ENCODE measurements around the gene TMEM223. TPM values are rescaled to one million over a fixed set of nuclear protein-coding genes. Genes with fewer than 3 reads are reported as not detected.
"Not testable (repeated sequence)": the region's sequence is repeated elsewhere in the genome, so short reads cannot be mapped to it uniquely, and the experiment has no call there.

Gene TMEM223, protein sequence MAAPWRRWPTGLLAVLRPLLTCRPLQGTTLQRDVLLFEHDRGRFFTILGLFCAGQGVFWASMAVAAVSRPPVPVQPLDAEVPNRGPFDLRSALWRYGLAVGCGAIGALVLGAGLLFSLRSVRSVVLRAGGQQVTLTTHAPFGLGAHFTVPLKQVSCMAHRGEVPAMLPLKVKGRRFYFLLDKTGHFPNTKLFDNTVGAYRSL
- total RNA-seq: 15.9 TPM

DNA sequence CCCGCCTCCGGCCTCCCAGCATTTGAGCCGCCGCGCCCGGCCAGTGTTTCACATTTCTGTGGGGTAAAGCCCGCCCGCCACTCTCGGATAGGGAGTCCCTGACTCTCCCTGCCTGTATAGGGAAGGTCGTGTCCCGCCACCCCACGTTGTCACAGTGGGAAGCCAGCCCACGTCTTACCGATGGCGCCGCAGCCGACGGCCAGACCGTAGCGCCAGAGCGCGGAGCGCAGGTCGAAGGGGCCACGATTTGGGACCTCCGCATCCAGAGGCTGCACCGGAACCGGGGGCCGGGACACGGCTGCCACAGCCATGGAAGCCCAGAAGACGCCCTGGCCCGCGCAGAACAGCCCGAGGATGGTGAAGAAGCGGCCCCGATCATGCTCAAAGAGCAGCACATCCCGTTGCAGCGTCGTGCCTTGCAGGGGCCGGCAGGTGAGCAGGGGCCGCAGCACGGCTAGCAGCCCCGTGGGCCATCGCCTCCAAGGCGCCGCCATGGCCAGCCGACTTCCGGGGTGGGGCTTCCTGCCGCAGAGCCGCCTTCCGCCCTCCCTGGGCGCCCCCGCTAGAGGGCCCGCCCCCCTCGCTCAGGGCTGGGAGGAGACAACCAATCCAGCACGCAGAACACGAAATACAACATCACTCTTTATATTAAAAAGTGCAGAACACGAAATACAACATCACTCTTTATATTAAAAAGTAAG is at the start of gene TMEM223:
Gene TMEM223 (minus strand): TSS at position 506 of the 701 bp plus-strand sequence. CDS start 12 bp downstream, at position 494.
- peak; percentile 85 for DNase-seq

DNA sequence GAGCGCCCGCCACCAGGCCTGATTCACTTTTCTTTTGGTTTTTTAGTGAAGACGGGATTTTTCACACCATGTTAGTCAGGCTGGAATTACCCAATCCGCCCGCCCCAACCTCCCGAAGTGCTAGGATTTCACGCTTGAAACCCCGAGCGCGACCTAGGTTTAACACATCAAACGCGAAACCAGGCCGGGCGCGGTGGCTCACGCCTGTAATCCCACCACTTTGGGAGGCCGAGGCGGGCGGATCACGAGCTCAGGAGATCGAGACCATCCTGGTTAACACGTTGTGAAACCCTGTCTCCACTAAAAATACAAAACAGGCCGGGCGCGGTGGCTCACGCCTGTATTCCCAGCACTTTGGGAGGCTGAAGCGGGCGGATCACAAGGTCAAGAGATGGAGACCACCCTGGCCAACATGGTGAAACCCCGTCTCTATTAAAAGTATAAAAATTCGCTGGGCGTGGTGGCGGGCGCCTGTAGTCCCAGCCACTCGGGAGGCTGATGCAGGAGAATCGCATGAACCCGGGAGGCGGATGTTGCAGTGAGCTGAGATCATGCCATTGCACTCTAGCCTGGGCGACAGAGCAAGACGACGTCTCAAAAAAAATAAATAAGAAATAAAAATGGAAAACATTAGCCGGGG is 49.0 kb upstream of the TMEM223 start:
- not testable (repeated sequence) for DNase-seq

DNA sequence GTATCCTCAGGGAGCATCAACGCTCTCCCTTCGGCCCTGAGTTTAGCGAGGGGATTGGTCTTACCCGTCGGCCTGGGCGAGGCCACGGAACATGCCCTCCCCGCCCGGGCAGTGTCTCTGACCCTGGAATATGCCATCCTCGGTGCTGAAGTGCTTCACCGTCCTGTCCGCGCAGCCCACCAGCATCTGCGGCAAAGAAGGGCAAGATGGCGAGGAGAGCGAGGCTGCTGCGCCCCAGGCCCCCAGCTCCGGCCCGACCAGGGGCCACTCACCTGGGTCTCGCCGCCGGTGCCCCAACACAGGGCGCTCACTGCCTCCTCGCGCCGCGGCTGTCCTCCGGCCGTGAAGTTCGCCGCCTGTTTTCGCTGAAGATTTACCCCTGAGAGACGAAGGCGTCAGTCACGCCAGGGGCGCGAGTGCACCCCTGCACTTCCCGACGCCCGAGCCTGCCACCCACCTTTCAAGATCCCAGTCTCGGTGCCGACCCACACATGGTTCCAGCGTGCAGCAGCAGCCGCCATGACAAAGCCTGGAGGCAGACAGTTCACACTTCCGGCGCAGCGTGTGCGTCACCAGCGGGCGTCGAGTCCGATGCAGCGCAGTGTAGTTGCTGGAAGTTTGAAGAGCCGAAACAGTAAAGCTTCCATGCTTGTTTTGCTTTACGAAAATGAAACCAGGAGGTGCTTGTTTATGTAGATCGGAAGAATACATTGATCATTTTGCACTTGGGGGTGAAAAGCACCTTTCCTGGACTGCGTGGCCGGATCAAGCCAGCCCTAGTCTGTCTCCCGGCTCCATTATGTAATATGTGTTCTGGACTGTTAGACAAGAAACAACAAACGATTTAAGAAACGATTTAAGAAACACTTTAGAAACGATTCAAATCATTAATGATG is 47.5 kb upstream of the TMEM223 start, which contains the start of gene WDR74:
Gene WDR74 (minus strand): TSS at position 541 of the 896 bp plus-strand sequence. CDS start 20 bp downstream, at position 521.
- peak; percentile 91 for DNase-seq

DNA sequence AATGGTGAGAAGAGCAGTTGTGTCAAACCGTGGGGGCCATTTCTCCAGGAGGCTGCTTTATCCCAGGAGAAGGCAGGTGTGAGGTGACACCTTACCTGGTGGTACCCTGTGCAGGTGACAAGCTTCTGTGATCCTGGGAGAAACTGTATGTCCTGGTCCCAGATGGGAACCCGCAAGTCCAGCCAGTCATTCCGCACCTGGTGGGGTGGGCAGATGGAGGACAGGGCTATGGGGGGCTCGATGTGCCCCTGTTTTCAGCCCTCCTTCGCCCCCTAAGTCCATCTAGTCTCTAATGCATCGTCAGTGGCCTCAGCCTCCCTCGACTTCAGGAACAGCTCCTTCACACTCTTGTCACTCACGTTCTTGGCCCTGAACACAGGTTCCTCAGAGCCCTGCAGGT is 43.5 kb upstream of the TMEM223 start:
- no peak for DNase-seq

DNA sequence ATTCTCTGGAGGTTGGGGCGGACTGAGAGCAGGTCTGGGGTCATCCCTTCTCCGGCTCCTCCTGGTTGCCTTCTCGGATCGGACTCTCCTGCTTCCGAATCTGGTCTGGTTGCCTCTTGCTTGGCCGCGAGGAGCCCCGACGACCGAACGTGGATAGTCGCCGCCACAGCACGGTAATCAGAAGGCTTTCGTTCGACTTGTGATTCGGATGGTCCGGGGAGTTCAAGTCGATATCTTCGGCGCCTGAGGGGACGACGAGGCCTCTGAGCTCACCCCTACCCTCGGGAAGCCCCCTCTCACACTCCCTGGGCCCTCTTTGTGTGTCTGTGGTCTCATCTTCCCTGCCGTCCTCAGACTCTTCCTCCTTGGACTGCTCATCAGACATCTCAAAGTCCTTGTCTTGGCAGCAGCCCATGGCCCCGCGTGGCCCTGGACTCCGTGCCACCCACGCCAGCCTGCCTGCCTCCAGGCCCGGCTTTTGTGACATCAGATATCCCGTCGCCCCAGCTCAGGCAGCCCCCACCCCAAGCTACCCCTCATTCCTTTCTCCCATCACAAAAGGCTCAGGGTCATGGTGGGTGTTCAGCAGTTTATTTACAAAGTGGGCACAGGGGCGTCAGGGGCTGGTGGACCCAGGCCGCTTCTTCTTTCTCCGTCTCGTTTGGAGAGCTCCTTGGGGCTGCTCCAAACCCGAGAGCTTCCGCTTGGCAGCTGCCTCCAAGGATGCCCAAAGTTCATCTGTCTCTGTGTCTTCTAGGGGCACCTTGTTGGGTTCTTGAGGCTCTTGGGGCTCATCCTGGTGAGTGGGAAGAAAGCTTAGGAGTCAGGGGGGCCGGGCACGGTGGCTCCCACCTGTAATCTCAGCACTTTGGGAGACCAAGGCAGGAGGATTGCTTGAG is 40.8 kb upstream of the TMEM223 start, which contains the start of gene TEX54:
Gene TEX54 (minus strand): TSS at position 506 of the 899 bp plus-strand sequence.
- DNase-seq: peak; percentile 8

DNA sequence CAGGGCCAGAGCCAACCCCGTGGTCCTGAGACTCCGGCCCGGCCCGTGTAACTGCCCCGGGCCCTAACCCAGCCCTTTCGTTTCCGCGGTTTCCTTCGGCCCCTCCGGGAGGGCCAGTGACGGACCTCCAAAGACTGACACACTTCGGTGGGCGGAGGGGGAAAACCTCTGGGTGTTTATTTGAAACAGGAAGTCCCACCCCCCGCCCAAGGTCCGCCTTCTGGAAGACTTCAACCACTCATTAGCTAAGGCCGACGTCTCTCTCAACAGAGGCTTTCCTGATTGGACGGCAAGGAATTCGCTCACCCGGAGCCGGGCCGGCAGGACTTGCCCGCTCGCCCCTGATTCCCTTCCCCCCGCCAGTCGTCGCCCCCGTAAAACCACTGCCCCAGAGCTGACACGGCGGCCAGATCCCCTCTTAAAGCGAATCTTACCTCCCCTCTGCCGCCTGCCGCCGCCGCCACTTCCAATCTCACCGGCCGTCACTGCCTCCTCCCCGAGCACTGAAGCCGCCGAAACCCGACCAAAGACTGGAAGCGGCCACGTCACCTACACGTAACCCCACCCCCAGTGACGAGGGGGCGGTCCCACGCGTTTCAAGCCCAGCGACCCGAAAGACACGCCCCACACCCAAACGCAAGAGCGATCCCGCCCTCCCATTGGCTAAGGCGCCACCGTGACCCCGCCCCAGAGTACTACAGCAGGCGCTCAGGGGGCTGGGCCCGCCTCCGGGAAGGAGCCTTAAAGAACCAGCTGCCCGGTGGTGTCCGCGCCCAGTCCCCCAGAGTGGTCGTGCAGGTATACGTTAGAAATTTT is 39.9 kb upstream of the TMEM223 start, which contains the start of gene STX5:
Gene STX5 (minus strand): TSS at position 532 of the 816 bp plus-strand sequence. CDS start 808 bp downstream, outside the sequence.
- DNase-seq: peak; percentile 100

DNA sequence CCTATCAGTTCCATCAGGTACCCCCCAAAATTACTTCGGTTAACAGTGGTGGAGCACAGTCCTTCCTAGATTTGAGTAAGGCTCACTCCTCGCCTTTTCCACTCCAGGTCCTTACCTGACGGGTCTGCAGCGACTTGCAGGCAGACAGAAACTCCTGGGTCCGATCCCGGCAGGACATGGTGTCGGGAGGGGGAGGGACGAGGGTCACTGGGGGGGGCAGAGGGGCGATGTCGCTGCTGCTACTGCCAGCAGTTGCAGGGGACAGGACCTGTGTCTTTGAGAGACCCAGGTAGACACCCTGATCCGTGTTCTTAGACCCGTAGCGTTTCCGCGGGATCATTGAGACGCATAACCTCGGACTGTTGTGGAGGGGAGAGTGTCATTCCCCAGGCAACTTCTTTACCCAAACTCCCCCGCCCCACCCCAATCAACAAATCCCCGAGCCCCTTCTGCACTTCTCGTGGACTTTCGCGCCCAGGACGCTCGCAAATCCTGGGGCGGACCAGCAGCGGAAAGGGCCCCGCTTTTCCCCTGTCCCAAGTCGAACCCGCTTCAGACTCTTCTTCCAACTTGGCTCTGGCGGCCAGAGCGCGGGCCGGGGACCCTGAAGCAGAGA is 39.2 kb upstream of the TMEM223 start:
- DNase-seq: no peak

DNA sequence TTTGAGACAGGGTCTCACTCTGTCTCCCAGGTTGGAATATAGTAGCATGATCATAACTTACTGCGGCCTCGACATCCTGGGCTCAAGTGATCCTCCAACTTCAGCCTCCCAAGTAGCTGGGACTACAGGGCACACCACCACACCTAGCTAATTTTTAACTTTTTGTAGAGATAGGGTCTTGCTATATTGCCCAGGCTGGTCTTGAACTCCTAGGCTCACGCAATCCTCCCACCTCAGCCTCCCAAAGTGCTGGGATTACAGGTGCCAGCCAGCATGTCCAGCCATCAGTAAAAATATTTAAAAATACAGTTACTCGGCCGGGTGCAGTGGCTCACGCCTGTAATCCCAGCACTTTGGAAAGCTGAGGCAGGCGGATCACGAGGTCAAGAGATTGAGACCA is 36.3 kb upstream of the TMEM223 start:
- DNase-seq: not testable (repeated sequence)

DNA sequence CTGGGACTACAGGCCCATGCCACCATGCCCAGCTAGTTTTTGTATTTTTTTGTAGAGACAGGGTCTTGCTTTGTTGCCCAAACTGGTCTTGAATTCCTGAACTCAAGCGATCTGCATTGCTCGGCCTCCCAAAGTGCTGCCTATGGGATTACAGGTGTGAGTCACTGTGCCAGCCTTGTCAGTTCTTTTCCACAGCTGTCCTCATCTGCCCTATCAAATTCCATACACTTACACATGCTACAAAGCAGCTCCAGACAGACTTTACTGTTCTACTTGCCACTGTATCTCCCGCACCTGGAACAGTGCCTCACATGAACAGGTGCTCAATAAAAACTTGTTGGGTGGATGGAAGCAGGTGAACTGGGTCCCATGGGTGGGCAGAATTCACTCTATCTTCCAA is 31.9 kb upstream of the TMEM223 start:
- DNase-seq: no peak

DNA sequence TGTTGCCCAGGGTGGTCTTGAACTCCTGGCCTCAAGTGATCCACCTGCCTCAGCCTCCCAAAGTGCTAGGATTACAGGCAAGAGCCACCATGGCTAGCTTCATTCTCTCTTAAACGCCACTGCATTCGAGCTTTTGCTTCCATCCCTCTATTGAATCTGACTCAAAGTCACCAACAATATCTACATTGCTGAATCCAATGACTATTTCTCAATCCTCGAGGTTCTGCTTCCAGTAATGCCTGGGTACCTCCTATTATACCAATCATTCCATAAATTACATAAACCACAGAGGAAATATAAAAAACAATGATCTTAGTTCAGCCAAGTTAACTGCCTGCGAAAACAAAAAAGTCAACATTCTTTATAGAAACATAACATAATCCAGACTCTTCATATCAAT is 25.3 kb upstream of the TMEM223 start:
- no peak for DNase-seq

DNA sequence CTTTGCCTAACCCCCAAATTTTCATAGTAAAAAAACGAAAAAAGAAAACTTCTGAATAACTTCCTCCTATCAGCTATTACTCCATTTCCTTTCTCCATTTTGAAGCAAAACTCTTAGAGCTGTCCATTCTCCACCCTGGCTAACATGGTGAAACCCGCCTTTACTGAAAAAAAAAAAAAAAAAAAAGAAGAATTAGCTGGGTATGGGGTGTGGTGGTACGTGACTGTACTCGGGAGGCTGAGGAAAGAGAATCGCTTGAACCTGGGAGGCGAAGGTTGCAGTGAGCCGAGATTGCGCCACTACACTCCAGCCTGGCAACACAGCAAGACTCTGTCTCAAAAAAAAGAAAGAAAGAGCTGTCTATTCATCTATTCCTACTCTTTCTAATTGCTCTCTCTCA is 24.8 kb upstream of the TMEM223 start:
- no peak for DNase-seq

DNA sequence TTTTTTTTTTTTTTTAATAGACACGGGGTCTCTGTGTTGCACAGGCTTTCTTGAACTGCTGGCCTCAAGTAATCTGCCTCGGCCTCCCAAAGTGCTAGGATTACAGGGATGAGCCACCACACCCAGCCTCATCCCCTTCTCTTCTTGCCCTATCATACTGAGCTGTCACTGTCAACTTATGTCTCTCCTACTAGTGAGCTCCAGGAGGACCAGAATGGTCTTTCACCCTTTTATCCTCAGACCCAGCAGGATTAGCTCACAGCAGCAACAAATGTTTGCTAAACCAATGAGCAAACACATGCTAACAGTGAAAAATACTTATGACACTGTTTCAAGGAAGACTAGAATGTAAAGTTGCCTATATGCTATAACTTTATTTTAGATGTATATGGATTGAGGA is 19.9 kb upstream of the TMEM223 start:
- DNase-seq: no peak

DNA sequence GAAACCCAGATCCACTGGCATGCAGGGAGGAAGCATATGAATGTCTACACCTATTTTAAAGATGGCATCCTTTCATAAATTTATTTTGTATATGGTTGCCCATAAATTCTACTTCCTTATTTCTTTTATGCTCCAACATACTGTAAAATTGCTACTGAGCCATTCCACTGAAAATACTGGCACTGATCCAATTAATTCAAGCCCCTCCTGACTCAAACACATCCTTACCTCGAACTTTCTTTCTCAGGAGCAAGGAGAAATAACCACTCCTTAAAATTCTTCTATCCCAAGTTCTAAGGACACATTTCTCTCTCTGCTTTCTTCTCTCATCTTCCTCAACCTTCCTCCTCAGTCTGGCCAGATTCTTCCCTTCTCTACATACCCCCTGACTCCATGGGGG is 18.9 kb upstream of the TMEM223 start:
- no peak for DNase-seq

DNA sequence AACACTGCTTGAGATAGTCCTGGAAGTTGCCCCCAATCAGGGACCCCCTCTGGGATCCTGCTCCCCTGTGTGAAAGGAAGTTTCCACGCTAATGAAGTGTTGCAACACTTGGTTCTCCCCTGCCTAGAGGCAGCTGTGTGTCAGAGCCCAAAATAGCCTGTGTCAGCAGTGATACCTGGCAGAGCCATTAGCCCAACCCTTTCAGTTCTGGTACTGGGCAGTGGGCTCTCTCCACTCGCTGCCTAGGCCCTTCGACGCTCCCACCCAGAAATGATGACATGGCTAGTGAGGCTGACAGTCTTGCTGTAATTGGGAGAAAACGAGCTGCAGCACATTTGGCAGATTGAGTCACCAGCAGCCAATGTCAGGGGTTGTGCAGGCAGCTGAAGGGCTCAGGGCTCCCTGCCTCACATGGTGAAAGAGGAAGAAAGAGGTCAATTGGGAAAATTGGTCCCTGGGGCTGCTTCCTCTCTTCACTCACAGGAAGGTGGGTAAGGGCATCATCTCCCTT is 14.9 kb upstream of the TMEM223 start:
- no peak for DNase-seq

DNA sequence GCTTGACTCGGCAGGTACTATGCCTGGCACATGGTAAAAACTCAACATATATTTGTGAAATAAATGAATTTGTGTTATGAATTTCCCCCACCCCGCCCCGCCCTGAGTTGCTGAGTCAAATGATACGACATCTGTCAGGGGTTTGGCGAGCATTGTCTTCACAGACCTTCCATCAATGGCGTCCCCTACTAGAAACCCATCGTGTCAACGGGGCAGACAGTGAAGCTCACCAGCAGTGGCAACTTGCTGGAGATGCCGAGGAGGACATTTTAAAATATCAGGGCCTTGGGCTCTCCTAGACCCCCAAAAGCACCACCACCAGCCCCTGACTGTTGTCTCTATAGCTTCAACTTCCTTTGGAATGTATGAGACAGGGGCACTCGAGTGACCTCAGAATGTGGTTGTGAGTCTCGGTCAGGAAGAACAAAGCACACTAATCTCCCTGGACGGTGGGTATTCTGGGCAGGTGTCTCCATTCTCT is 14.2 kb upstream of the TMEM223 start:
- DNase-seq: no peak

DNA sequence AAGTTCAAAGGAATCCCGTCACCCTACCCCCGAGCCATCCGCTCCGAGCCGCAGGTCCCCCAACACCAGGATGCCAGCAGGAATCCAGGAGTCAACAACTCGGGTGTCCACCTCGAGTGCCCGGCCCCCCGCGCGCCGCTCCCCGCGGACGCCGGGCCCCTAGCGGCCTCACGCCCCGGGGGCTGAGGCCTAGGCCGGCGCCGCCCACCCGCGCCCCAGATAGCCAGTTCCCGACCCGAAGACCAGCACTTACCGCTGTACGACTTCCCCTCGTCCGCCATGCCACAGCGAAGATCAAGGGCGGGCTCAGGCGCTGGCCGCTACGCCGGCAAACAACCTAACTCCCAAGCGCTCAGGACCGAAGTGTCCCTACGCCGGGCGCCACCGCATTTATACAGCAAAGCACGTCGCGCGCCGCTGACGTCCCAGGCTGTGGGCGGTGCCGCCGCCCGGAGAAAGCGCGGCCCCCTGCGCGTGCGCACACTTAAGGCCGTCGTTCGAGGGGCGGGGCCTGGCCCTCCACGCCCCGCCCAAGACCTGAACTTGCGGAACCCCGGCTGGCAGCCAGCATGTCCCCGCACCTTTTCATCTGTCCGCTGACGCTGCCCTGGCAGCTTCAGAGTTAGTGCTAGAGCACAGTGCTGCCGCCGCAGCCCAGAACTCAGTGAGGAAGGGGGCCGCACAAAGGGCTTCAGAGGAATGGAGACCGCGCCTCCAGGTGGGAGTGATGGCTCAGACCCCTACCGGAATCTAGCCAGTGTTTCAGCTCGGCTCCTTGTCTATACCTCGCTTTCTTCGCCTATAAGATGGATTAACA is 13.5 kb upstream of the TMEM223 start, which contains the start of gene NXF1:
Gene NXF1 (minus strand): TSS at position 365 of the 817 bp plus-strand sequence. CDS start 84 bp downstream, at position 281.
- DNase-seq: peak; percentile 92

DNA sequence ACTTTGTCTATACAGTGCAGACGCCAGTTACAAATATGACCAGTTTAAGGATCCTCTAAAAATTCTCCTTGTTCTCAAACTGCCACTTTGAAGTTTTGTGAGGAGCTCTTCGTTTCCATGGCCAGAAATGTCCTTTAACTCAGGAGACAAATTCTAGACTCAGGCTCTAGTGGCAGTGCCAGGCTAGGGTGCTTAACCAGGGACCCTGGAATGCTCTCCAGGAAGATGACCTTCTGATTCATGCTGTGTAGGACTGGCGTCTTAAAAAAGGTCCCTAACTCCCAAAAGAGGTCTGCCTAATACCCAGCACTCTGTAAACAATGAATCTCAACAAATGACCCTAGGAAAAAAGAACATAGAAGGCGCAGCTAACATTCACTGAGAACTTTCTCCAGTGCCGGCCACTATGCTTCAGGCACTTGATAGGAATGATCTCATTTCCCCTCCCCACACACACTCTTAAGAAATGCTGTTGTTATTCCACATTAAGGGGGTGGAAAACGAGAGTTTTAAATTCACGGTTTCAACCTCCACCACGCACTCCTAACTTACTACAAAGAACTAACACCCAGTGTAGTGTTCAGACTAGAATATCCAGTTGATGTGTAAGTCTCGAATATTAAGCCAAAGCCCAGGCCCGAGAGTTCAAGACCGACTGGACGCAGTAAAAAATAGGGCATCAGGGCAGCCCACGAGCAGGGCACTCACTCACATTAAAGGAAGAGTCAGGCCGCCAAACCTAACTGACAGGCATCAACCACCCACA is 12.7 kb upstream of the TMEM223 start:
- no peak for DNase-seq

All from occipital lobe (tissue), 2 donors.